Esophagus squamous epithelium (tissue), 4 donors: ENCODE measurements around the gene PTPN14.

Experiments used
- CTCF ChIP-seq, 6 experiments: fragments of 450-650 bp in 4 of 6; fragments of 200-600 bp in 2 of 6; sonication (generic) in 2 of 6; IDR thresholded peaks; one replicate each; pipeline ENCODE4 v1.5.1; 2016 to 2019; ENCODE audit warnings: antibody characterized with exemption in 6 of 6, mild to moderate bottlenecking in 4 of 6, moderate library complexity in 4 of 6
- POLR2A ChIP-seq, 4 donors: fragments of 450-650 bp; IDR thresholded peaks; one replicate each; pipeline ENCODE4 v1.6.1; 2017; ENCODE audit warnings: antibody characterized with exemption in 4 of 4, mild to moderate bottlenecking in 4 of 4, moderate library complexity in 3 of 4

- TF ChIP-seq POLR2A (IDR thresholded peaks at IDR 0.05): peak in 1 of 4 donors; percentile 15
- no peak for TF ChIP-seq CTCF (IDR thresholded peaks at IDR 0.05)
Measured at GRCh38 chr1:214439352-214440119, 111.9 kb downstream of the PTPN14 start.
